ENCODE data around the gene POU3F1. TPM values are rescaled to one million over a fixed set of nuclear protein-coding genes. Genes with fewer than 3 reads are reported as not detected.
A peak's percentile ranks its signal among the peaks of the same experiment; 100 is the strongest.

POU3F1 gene
- total RNA-seq, 1 donor from 2014 or later, result under 0.01 TPM

DNA sequence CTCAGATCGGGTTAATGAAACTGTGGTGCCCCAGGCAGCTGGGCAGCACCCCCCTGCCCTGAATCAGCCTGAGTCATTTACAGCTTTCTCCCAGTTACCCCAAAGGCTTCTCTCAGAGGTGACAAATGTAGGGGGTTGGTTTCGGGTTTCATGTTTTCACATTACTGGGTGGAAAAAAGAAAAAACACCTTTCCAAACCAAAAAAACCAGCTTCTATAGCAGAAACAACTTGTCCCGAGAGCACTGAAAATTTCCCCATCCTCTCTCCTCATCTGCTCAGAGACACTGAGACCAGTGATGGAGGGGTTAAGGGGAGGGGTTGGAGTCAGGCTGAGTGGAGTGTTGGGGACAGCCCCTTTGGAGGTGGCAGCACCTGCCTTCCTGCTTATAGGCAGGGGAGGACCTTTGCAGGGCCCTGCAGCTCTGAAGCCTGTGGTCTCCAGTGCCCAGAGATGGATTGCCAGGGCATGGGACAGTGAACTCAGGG, 18.4 kb downstream of the POU3F1 start:
- DNase-seq (ENCODE audit: low read depth in 2 of 2), result no peak

DNA sequence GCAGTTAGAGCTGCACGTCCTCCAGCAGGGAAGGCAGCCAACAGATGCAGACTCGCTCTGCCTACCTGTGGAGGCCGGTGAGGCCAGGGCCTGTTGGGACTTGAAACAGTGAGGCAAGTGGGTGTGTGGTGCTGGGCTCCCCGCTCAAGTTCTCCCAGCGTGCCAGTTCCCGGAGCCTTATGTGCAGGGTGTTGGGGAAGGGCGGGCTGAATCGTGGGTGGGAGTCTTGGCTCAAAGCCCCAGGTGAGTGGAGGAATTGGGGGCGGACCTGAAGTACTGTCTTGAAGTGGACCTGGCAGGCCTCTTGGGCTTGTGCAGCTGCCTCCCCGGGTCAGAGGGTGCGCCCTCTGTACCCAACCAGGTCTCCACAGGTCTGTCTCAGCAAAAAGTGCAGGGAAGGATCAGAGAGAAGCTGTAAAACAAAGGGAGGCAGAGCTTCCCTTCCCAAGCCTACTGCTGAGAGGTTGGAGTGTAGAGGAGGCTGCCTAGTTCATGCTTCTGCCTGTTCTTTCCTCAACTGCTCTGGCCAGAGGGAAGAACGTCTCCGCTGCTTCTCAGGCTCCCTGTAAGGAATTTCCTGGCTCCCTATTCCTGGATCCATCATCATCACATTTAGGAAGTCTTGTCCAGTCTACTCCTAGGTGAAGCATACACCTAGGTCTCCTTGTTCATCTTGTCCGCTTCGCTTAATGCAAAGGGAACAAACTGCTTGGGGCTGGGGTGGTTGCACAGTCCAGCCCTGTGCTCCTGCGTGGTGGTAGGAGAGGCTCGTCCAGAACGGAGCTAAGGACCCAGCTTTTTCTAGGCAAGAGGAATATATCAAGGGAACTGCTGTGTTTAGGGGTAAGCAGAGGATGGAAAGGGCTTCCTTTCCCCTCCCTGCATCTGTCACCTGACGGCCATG, 19.1 kb downstream of the POU3F1 start:
- no peak for DNase-seq (ENCODE audit: low read depth in 2 of 2)

DNA sequence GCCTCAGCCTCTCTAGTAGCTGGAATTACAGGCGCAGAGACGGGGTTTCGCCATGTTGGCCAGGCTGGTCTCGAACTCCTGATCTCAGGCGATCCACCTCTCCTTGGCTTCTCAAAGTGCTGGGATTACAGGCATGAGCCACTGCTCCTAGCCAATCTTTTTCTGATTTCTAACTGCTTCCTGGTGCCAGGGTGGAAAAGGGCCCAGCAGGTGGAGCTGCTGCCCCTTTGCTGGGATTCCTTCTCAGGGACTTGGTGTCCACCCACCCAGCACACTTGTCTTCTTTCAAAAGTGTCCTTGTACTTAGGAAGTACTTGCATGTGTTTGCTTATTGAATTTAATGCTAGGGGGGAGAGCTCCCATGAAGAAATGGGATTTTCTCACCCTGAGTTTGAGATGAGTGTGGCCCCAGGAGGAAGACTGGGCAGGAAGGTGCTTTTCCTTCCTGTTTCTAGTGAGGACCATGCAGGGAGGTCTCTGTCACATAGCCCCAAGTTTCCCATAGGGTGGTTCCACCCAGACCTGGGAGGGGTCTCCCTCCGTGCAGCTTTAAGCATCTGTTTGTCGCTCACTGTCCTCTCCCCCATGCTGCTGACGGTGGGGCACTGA, 19.9 kb downstream of the POU3F1 start:
- DNase-seq (ENCODE audit: low read depth in 2 of 2), result peak in 1 of 2 donors; percentile 67

DNA sequence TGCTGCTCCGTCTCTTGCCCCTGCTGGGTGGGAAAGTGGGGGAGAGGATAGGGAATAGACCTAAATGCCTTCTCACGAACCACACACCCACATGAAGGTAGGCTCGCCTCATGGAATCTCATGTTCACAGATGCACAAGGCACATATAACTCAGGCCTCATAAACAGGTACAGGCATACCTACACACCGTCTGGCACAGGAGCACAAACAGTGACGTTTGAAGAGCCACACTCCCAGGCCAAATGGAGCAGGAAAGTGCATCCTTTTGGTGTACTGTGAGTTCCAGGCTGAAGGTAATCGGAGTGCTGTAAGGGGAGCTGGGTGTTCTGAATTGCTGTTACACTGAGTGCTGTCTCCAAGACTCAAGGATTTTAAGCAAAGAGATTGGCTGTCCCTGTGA, 20.9 kb downstream of the POU3F1 start:
- no peak for DNase-seq (ENCODE audit: low read depth in 2 of 2)

DNA sequence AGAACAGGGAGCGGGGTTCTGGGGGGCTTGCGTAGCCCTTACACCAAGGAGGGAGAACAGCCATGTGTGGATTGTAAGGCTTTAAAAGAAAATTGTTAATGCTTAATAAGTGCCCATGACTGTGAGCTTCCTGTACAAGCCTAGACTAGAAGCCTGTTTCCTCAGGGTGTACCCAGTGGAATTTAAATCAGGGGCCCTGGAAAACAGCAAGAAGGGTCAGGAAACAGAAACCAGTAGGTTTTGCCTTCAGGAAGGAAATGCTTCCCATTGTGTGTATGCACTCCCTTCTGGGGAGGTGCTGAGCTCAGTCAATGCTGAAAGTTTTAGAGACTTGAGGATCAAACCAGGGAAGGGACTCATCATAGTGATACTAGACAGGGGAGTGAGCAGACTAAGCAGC, 21.4 kb downstream of the POU3F1 start:
- DNase-seq (ENCODE audit: low read depth in 2 of 2), result no peak

DNA sequence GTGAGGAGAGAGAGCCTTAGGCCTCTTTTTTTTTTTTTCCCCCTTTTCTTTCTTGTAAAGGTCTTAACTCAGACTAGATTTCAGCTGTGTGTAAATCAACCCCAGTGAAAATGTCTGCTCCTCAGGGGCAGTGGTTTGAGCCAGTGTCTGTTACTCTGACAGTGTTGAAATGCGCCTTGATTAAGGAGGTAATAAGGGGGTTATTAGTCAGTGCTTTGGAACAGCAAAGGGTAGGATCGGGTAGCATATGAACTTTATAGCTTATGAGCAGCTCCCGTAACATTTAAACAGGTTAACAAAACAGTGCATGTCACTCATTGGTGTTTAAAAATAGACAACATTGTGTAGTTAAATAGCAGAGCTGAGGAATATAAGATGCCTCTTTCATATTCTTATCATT, 23.8 kb downstream of the POU3F1 start:
- DNase-seq (ENCODE audit: low read depth in 2 of 2), result no peak

DNA sequence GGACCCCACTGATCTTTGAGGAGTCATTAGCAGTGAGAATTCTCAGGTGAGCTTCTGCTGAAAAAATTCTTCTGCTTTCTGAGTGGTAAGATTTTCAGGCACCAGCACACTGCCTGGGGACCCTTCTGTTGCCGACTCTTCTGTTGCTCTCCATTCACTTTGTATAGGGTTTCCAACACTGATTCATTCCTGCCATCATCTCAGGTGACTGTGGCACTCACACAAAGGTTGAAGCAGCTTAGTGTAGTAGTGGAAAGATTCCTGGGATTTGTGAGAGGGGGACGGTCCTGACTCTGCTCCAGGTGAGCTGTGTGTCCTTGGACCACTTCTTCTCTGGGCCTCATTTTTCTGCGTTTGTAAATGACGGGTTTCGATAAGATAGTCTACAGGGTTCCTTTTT, 24.6 kb downstream of the POU3F1 start:
- DNase-seq (ENCODE audit: low read depth in 2 of 2), result no peak

DNA sequence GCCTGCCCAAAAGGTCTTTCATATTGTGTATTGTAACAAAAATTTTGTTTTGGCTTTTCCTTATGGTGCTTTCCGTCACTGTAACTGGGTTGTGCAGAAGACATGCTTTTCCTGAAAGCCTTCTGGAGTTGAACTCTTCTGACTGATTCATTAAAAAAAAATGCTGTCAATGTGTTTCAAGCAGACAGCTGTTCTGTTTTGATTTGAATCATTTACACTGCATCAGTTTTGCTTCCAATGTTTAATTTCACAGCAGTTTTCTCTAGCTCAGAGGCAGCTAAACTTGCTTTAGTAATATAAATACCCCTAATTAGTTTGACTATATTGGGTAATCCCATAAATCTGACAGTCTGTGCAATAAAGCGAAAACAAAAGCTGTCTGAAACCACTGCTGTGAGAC, 26.2 kb downstream of the POU3F1 start:
- no peak for DNase-seq (ENCODE audit: low read depth in 2 of 2)

DNA sequence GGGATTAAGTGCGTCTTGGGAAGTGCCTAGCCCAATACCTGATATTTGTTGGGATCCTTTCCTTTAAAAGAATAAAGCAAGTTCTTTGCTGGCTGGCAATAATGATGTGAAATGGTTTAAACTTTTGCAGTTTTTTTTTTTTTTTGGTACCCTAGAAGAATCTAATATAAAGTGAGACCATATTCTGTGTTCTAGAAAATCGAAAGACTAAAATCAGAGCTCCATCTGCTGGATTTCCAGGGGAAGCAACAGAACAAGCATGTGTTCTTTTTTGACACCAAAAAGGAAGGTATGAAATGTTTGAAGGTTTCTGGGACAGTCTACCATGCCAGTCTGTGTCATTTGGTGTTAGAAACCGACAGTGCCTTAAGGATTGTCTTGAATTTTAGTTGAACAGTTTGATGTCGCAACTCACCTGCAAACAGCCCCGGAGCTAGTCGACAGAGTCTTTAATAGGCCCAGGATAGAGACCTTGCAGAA, 27.7 kb downstream of the POU3F1 start:
- DNase-seq (ENCODE audit: low read depth in 2 of 2), result peak; percentile 38 to 54

DNA sequence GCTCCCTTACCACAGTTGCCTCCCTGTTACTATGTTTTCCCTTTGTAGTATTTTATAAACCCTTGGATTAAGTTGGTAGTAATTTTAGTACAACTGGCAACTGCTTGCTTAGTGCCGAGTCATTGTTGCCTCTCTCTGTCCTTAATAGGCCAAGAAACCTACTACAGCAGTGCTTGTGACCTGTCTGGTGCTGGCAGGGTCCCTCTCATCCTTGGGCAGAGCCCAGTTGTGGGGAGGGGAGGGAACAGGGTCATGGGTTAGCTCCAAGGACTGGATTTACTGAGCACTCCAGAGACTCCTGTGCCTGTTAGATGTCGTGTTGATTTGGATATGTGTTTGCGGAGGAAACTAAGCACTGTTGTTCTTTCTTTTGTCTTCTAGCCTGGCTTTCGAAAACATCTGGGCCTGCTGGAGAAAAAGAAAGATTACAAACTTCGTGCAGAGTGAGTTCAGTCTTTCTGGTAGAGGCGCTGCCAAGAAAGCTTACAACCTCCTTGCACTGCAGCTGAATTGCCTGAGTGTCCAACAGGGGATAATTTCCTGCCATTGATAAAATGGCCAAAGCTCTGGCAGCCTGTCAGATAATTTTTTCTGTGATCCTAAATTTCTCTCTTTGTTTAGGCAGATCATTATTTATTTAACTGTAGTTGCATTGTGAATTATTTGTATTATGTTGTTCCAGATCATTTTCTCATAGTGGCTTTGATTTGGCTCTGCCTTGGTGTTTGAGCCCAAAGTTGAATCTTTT, 30.4 kb downstream of the POU3F1 start:
- DNase-seq (ENCODE audit: low read depth in 2 of 2), result peak in 1 of 2 donors; percentile 78

DNA sequence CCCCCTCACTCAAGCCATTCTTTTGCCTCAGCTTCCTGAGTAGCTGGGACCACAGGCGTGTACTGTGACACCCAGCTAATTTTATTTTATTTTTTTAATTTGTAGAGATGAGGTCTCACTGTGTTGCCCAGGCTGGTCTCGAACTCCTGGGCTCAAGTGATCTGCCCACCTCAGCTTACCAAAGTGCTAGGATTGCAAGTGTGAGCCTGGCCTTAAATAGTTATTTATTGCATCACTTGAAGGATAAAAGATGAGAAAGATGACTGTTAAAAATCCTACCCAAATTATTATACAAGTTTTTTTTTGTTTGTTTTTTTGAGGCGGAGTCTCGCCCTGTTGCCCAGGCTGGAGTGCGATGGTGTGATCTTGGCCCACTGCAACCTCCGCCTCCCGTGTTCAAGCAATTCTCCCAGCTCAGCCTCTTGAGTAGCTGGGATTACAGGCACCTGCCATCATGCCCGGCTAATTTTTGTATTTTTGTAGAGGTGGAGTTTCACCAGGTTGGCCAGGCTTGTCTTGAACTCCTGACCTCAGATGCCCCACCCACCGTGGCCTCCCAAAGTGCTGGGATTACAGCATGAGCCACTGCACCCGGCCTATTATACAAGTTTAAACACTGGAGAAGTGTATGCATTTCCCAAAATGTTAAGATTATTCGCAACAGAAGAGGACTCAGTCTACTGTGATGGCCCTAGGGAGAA, 31.7 kb downstream of the POU3F1 start:
- no peak for DNase-seq (ENCODE audit: low read depth in 2 of 2)

DNA sequence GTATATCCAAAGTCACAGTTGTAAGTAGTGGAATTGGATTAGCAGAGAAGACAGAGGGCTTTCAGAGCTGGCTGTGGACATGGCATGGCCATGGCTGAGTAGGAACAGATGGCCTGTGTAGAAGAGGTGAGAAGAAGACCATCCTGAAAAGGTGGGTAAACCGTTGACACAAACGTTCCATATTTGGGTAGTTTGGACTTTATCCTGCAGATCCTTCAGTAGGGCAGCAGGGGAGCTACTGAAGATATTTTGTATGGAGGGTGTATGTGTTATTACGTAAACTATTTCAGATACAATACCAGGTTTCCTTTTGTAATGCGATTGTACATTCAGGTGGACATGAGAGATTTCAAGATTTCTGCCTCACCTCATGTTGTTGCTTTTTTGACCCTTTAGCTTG, 32.4 kb downstream of the POU3F1 start:
- no peak for DNase-seq (ENCODE audit: low read depth in 2 of 2)

DNA sequence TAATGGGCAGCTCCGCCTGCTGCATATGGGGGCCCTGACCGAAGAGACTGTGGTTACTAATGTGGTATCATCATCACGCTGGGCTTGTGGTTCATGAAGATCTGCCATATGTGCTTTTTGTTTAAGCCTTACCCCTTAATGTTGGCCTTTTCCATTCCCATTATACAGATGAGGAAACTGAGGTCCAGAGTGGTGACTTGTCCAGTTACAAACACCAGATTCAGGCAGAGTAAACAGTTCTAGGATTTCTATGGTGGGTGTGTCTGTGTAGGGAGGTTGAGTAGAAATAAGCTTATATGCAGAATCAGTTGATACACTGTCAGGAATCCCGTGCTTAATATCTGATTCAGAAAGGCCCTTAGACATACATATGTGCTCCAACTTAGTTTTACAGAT, 33.4 kb downstream of the POU3F1 start:
- no peak for DNase-seq (ENCODE audit: low read depth in 2 of 2)

DNA sequence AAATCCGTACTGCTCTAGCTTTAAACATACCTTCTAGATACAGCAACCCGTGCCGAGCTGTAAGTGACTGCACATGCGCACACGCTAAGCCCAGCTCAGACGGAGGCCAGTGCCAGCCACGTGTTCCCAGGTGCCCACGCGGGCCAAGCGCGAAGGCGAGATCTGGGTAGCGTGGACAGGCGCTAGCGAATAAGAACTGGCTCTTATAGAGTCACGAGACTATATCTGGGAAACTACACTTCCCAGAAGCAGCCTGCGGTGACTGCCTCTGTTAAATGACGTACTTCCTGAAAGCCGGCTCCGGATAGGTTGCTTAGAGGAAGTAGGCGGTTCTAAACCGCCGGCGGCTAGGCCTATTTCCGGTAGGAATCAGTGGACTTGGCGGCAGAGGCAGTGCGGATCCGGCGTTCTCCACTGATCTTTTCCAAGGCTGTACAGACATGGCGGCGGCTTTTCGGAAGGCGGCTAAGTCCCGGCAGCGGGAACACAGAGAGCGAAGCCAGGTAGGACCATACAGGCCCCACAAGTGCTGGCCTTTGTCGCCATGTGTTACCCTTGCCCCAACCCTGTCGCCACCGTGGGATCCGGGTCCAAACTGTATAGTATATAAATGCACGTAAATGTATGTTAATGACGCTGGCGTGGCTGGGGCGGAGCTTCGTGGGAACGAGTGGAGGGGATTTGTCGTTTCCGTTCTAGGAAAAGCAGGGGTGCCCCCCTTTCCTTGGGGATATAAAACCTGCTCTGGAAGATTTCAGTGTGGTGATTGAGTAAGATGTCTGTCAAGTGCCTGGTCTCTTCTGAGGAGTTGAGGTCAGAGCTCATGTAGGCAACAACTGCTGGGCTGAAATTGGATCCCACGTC, 34.0 kb downstream of the POU3F1 start, which contains the start of gene UTP11:
Gene UTP11, plus strand, starts transcription at position 372 of the 864 bp plus-strand sequence. Its CDS starts 69 bp downstream, at position 441.
- peak; percentile 99 to 100 for DNase-seq (ENCODE audit: low read depth in 2 of 2)

DNA sequence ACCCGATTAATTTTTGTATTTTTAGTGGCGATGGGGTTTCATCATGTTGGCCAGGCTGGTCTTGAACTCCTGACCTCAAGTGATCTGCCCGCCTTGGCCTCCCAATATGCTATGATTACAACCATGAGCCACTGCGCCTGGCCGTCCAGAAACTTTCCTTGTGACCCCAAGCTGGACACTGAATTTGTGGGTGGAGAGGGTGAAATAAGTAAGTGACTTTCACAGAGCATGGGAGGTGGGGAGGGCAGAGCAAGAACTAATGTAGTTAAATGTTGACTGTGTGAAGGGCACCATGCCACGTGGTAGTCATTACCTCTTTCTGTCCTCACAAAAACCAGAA, 36.8 kb downstream of the POU3F1 start:
- no peak for DNase-seq (ENCODE audit: low read depth in 2 of 2)

DNA sequence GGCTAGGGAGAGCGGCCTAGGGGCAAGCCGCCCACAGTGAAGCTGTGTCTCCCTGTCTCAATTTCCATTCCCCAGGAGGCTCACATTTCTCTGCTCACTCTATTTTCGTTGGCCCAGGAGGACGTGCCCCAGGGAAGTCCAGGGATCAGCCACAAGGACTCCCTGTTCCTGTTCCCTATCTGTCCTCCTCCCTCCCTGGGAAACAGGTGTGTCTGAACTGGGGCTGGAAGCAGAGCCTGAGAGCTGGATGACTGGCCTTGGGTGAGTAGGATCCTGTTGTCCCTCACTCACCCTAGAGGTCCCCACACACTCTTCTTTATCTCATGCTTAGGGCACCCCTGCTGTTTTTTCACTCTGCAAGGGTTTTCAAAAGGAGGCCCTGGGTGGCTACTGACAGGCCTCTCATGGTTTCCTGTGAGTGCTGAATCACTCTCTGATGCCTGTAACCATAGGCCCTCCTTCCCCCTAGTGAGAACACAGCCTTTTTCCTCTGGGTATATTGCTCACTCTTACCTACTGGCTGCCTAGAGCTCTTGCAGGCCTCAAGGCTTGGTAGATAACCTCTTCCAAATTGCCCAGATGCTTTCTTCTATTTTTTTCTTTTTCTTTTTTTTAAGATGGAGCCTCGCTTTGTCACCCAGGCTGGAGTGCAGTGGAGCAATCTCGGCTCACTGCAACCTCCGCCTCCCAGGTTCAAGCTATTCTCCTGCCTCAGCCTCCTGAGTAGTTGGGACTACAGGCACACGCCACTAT, 37.3 kb downstream of the POU3F1 start:
- DNase-seq (ENCODE audit: low read depth in 2 of 2), result peak; percentile 25 to 82

DNA sequence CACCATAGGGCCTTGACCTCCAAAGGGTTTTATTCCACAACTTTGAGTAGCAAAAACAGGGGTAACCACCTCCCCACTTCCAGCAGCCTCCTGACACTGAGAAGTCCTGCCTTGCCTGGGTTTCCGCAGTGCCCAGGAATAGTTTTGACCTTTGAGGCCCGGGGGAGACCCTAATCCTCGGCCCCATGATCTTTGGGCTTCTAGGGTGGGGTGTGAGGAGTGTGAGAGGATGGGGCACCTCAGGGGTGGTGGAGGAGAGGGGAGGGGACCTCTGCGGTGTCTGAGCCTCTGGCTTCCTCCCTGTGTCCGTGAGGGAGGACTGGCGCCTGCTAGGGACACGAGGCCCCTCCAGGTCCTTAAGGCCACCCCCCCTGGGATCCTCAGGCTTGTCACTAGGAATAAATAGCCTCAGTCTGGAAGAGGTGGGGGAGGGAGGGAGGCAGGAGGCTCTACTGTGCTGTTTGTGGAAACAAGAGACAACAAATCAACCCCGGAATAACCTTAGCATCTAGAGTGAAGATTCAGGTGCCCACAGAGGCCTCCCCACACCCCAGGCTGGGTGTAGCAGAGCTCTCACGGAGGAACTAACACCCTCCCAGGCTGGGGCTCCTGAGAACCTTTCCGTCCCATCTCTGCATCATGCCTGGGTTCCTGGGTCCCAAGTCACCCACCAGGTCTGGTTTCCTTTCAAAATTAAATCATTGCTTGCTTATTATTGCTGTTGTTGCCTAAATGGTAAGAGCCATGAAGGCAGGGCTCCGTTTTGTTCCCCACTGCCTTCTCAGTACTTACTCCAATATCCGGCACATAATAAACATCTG, 40.4 kb downstream of the POU3F1 start:
- DNase-seq (ENCODE audit: low read depth in 2 of 2), result no peak

DNA sequence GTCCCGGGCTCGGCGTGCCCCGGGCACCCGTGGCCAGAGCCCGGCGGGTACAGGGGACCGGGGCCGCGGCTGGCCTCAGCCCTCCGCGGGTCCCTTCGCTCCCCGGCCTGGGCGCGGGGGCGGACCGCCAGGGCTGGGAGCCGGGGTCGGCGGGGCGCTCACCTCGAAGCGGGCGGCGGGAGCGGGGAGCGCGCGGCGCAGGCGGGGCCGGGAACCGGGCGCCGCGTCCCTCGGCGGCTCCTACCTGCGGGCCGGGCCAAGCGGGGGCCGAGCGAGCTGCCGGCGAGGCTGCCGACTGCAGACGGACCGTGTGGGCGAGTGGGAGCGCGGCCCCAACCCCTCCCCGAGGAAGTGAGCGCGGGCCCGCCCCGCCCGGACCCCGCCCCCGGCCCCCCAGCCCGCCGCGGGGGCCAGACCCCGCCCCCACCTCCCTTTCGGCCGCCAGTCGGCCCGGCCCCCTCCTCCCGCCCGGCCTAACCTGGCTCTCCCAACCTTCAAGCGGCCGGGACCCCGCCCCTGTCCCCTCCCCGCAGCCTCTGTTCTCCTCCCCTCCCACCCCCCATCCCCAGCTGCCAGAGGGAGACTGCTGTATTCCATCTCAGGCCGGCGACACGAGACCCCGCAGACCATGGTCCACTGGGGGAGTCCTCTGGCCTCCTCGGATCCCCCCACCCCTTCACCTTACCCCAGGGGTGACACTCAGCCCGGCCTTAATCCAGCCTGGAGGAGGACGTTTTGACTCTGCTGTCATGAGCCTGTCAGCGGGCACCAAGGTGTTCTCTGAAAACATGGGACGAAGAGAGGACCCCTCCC, 41.2 kb downstream of the POU3F1 start, which contains the start of gene FHL3:
Gene FHL3, minus strand, starts transcription at position 320 of the 813 bp plus-strand sequence. CDS start 6,102 bp downstream, outside the sequence.
- DNase-seq (ENCODE audit: low read depth in 2 of 2), result peak in 1 of 2 donors; percentile 66
